Hepatocyte (in vitro differentiated cells): ENCODE data around the gene CHN2. TPM values are rescaled to one million over a fixed set of nuclear protein-coding genes. Genes with fewer than 3 reads are reported as not detected.

Experiments
- DNase-seq: peaks from one replicate; pipeline ENCODE4 v3.0.0-alpha.2; 2016; ENCODE audit warnings: low spot score
- H2AFZ ChIP-seq: fragments of 200-600 bp; sonication (generic); 2 replicates; pipeline ENCODE4 v1.6.0; 2016; ENCODE audit warnings: antibody characterized with exemption, mild to moderate bottlenecking
- H3K27ac ChIP-seq: fragments of 200-600 bp; sonication (generic); 2 replicates; pipeline ENCODE4 v1.5.1; 2016; ENCODE audit warnings: mild to moderate bottlenecking
- H3K27me3 ChIP-seq: fragments of 200-600 bp; sonication (generic); 2 replicates; pipeline ENCODE4 v1.6.1; 2016
- H3K36me3 ChIP-seq: fragments of 200-600 bp; sonication (generic); replicated peaks from 2 replicates; pipeline ENCODE4 v1.5.1; 2016; ENCODE audit warnings: low read depth; ENCODE audit not compliant: insufficient read depth
- H3K4me1 ChIP-seq: fragments of 200-600 bp; sonication (generic); 2 replicates; pipeline ENCODE4 v1.5.1; 2016; ENCODE audit warnings: mild to moderate bottlenecking, moderate library complexity; ENCODE audit not compliant: insufficient read depth
- H3K4me2 ChIP-seq: fragments of 200-600 bp; sonication (generic); 2 replicates; pipeline ENCODE4 v1.6.0; 2016
- H3K4me3 ChIP-seq: fragments of 200-600 bp; sonication (generic); 2 replicates; pipeline ENCODE4 v1.5.1; 2016; ENCODE audit warnings: mild to moderate bottlenecking
- H3K79me2 ChIP-seq: fragments of 200-600 bp; sonication (generic); 2 replicates; pipeline ENCODE4 v1.6.0; 2017; ENCODE audit warnings: mild to moderate bottlenecking
- H3K9me2 ChIP-seq: fragments of 200-600 bp; sonication (generic); replicated peaks from 2 replicates; pipeline ENCODE4 v1.6.0; 2017; ENCODE audit warnings: mild to moderate bottlenecking; ENCODE audit not compliant: insufficient read depth
- H3K9me3 ChIP-seq: fragments of 200-600 bp; sonication (generic); 2 replicates; pipeline ENCODE4 v1.5.1; 2016; ENCODE audit warnings: low read depth, mild to moderate bottlenecking
- H4K20me1 ChIP-seq: fragments of 200-600 bp; sonication (generic); 2 replicates; pipeline ENCODE4 v1.6.0; 2016; ENCODE audit warnings: mild to moderate bottlenecking; ENCODE audit not compliant: insufficient read depth, poor library complexity, severe bottlenecking
- CTCF ChIP-seq: fragments of 200-600 bp; sonication (generic); IDR thresholded peaks from 2 replicates; pipeline ENCODE4 v1.5.1; 2016; ENCODE audit warnings: antibody characterized with exemption, mild to moderate bottlenecking; ENCODE audit not compliant: poor library complexity
- EZH2 ChIP-seq: fragments of 200-600 bp; sonication (generic); IDR thresholded peaks from 2 replicates; pipeline ENCODE4 v1.6.1; 2016; ENCODE audit warnings: antibody characterized with exemption, mild to moderate bottlenecking, borderline replicate concordance
- EZH2phosphoT487 ChIP-seq: fragments of 200-600 bp; sonication (generic); IDR thresholded peaks from one replicate; pipeline ENCODE4 v1.6.1; 2018; ENCODE audit warnings: antibody characterized with exemption, mild to moderate bottlenecking, low read depth, moderate library complexity; ENCODE audit not compliant: unreplicated experiment, severe bottlenecking
- WGBS: methylation state at CpG from one replicate; pipeline ENCODE4 v1.1.6; 2016; ENCODE audit warnings: low lambda C conversion rate; ENCODE audit errors: missing lambda C conversion rate; 5-methylcytosine and 5-hydroxymethylcytosine counted together
- polyA plus RNA-seq: library from polyadenylated mRNA; unstranded; fragments of >200 nt; fragmentation: Nextera tagmentation; extraction: Ambion mirVana; gene quantifications from 2 replicates; pipeline ENCODE4 v1.2.1, GENCODE V29; 2016
- total RNA-seq: library from RNA; depleted of rRNA; stranded (reverse); fragments of >200 nt; gene quantifications from 2 replicates; pipeline ENCODE4 v1.2.3, GENCODE V29; 2014

CHN2 gene
- total and polyA plus RNA-seq, 2 experiments from 2014 or later = 8.7 to 12.3 TPM

DNA sequence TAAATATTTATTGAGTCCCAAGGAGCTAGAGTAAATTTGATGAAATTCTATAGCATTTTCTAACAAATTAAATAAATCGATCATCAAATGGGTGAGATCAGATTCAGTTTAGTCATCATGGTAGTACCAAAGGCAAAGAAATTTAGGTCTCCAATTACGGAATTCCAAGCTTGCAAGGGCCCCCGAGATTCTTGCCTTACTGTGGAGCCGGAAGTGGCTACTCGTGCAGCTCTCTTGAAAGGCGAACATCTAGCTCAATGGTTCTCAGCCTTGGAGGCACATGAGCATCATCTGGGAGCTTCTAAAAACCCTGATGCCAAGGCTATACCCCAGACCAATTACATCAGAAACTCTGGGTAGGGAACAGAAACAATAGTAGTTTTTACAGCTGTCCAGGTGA, 251.2 kb downstream of the CHN2 start:
- TF ChIP-seq EZH2phosphoT487 = no peak
- no peak for TF ChIP-seq CTCF
- no peak for TF ChIP-seq EZH2
- Histone ChIP-seq H4K20me1 (no peaks in the 10 kb centered on the region), H3K4me2 (no peak overlapping the region), H3K4me1 (peaks cover 17% of the 10 kb centered on the region), H3K27me3 (no peaks in the 10 kb centered on the region), H3K36me3 (no peaks in the 10 kb centered on the region), H3K9me3 (no peaks in the 10 kb centered on the region), H3K79me2 (no peaks in the 10 kb centered on the region), H3K27ac (no peak overlapping the region), H3K9me2 (no peaks in the 10 kb centered on the region), H2AFZ (no peak overlapping the region), H3K4me3 (no peak overlapping the region)
- 88% methylated on average over 6 of the region's 6 CpGs for WGBS
- DNase-seq = no peak

DNA sequence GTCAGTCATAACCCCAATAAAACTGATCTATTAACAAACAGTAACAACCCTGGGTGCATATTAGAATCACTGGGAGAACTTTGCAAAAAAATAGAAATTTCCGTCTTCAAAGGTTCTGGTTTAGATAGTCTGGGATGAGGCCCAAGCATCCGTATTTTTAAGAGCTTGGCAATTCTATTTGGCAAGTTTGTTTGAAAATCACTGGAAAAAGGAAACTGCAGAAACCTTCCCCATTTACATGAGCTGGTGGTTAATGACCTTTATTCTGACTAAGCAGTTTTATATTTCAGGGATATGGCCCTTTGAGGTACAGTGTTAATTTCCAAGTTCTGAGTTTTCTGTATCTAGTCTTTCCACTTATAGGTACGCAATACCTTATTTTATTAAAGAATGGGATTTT, 253.3 kb downstream of the CHN2 start:
- no peak for DNase-seq
- H3K79me2 ChIP-seq = no peaks in the 10 kb centered on the region
- no peak overlapping the region for H3K27ac ChIP-seq
- H3K4me1 ChIP-seq = peaks cover 17% of the 10 kb centered on the region
- no peaks in the 10 kb centered on the region for H3K9me2 ChIP-seq
- no peaks in the 10 kb centered on the region for H3K27me3 ChIP-seq
- no peaks in the 10 kb centered on the region for H3K36me3 ChIP-seq
- TF ChIP-seq CTCF = no peak
- no peak for TF ChIP-seq EZH2
- TF ChIP-seq EZH2phosphoT487 = no peak
- no peak overlapping the region for H3K4me3 ChIP-seq
- H3K4me2 ChIP-seq = no peak overlapping the region
- no peaks in the 10 kb centered on the region for H4K20me1 ChIP-seq
- H2AFZ ChIP-seq = no peak overlapping the region
- 80% methylated on average over 3 of the region's 3 CpGs for WGBS
- H3K9me3 ChIP-seq = no peaks in the 10 kb centered on the region

GRCh38 chr7:29449569-29450260, 255.1 kb downstream of the CHN2 start:
- Histone ChIP-seq H3K4me2 (no peak overlapping the region), H2AFZ (no peak overlapping the region), H3K9me3 (no peaks in the 10 kb centered on the region), H3K27me3 (no peaks in the 10 kb centered on the region), H3K27ac (peak overlapping the region; percentile 88), H3K4me3 (no peak overlapping the region), H3K4me1 (peaks cover 17% of the 10 kb centered on the region), H3K9me2 (no peaks in the 10 kb centered on the region), H3K36me3 (no peaks in the 10 kb centered on the region), H3K79me2 (no peaks in the 10 kb centered on the region), H4K20me1 (no peaks in the 10 kb centered on the region)
- peak; percentile 33 for DNase-seq
- TF ChIP-seq CTCF = no peak
- TF ChIP-seq EZH2 = no peak
- no peak for TF ChIP-seq EZH2phosphoT487
- WGBS = 57% methylated on average over 3 of the region's 3 CpGs

DNA sequence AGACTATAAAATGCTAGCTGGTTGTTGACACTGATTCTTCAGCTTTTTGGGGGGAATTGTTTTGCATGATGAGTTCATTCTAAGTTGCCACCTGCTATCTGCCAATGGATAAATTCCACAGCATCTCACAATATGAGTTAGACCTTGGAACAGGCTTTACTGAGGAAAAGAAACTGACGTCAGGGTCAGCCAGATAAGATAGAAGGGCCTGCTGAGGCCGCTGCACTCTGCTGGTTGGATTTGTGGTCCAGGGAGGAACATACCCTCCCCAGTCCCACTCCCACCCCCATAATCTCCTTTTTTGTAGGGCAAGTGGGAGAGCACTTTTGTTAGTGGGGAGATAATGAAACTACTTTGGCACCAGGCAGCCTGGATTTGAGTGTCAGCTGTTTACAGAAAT, 258.4 kb downstream of the CHN2 start:
- WGBS = 40% methylated on average over 2 of the region's 2 CpGs
- peak; percentile 50 for DNase-seq
- Histone ChIP-seq H3K4me3 (no peak overlapping the region), H3K9me3 (no peaks in the 10 kb centered on the region), H3K27me3 (no peaks in the 10 kb centered on the region), H3K27ac (peak overlapping the region; percentile 73), H2AFZ (no peak overlapping the region), H3K9me2 (no peaks in the 10 kb centered on the region), H3K79me2 (no peaks in the 10 kb centered on the region), H3K36me3 (no peaks in the 10 kb centered on the region), H3K4me1 (peaks cover 17% of the 10 kb centered on the region), H4K20me1 (no peaks in the 10 kb centered on the region), H3K4me2 (no peak overlapping the region)
- TF ChIP-seq EZH2 (no peak), CTCF (no peak), EZH2phosphoT487 (no peak)
